Ishikawa (cell line): ENCODE data around the gene KPNA4.

Source experiments
- CEBPB ChIP-seq: IDR thresholded peaks from 2 replicates; pipeline ENCODE4 v1.6.1; 2012
- CREB1 ChIP-seq: IDR thresholded peaks from 2 replicates; pipeline ENCODE4 v1.6.1; 2012; ENCODE audit warnings: low read depth
- EP300 ChIP-seq: IDR thresholded peaks from 2 replicates; pipeline ENCODE4 v1.6.1; 2012; ENCODE audit warnings: borderline replicate concordance
- FOXM1 ChIP-seq: IDR thresholded peaks from 2 replicates; pipeline ENCODE4 v1.6.1; 2012; ENCODE audit warnings: low read depth, borderline replicate concordance
- MAX ChIP-seq: IDR thresholded peaks from 2 replicates; pipeline ENCODE4 v1.6.1; 2012
- NFIC ChIP-seq: IDR thresholded peaks from 2 replicates; pipeline ENCODE4 v1.6.1; 2012
- RAD21 ChIP-seq: IDR thresholded peaks from 2 replicates; pipeline ENCODE4 v1.6.1; 2012; ENCODE audit warnings: low read depth
- TAF1 ChIP-seq: IDR thresholded peaks from 2 replicates; pipeline ENCODE4 v1.6.1; 2012; ENCODE audit warnings: low read depth, mild to moderate bottlenecking
- TEAD4 ChIP-seq: IDR thresholded peaks from 2 replicates; pipeline ENCODE4 v1.6.1; 2012
- YY1 ChIP-seq: IDR thresholded peaks from 2 replicates; pipeline ENCODE4 v1.6.1; 2012; ENCODE audit warnings: low read depth
- ZBTB7A ChIP-seq: IDR thresholded peaks from 2 replicates; pipeline ENCODE4 v1.6.1; 2012; ENCODE audit warnings: low read depth

DNA sequence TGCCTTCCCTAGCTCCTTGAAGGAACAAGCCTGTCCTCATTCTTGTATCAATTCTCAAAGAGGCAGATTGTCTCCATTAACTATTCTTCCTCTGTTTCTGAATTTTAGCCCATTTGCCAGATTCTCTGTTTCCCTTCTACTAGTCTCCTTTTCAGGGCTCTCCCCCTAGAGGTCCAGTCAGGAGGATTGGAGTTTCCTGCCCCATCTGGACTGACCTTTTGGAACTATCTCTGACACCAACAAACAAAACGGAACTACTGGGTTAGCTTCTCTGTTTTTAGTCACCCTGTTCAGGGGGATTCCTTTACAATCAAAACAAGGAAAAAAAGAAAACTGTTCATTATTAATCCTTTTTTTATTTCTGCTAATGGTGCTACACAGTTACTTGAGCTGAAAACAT is 10.2 kb upstream of the KPNA4 start:
- no peak for TF ChIP-seq EP300
- TF ChIP-seq ZBTB7A: no peak
- no peak for TF ChIP-seq CEBPB
- no peak for TF ChIP-seq YY1
- TF ChIP-seq NFIC: no peak
- no peak for TF ChIP-seq RAD21
- TF ChIP-seq MAX: no peak
- no peak for TF ChIP-seq FOXM1
- no peak for TF ChIP-seq TEAD4
- no peak for TF ChIP-seq TAF1
- no peak for TF ChIP-seq CREB1
